ENCODE data around the gene NUP37. TPM values are rescaled to one million over a fixed set of nuclear protein-coding genes. Genes with fewer than 3 reads are reported as not detected.

NUP37 gene
- total and polyA plus RNA-seq, 8 donors = 7.8 to 76.4 (median 15.6) TPM

DNA sequence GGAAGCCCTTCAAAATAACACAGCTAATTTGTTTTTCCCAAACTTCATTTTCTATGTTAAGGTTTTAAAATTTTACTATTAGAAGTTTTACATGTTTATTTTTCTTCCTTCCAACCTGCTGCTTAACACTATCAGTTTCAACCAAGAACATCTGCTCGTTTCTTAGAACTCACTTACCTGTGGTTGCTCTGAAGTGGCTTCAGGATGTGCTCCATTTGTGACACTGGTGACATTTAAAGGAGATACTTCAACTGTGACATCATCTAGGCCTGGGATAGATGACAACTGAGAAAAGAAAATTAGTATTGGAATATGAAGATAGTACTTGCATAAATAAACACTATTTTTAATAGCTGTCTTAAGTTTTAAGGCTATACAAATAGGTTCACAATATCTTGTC lies 76.0 kb downstream of the NUP37 start:
- peaks cover 11 to 87% (median 86%) of the 10 kb centered on the region in 4 donors for H3K36me3 ChIP-seq
- no peak for DNase-seq
- no peak overlapping the region for H3K4me3 ChIP-seq
- no peak overlapping the region for H3K27ac ChIP-seq
- no peaks in the 10 kb centered on the region for H3K9me3 ChIP-seq
- no peaks in the 10 kb centered on the region for H3K4me1 ChIP-seq
- H3K27me3 ChIP-seq = no peaks in the 10 kb centered on the region
- intact Hi-C loops (cut with DNase I; ENCODE audit: low total_unique reads) = no loop called here
- 84 to 88% (median 85%) methylated on average over 1 of the region's 1 CpG for WGBS, 5 donors
- TF ChIP-seq POLR2AphosphoS5 (IDR thresholded peaks at IDR 0.05) (no peak), POLR2A (IDR thresholded peaks at IDR 0.05) (no peak), EP300 (IDR thresholded peaks at IDR 0.05) (no peak)
- TF ChIP-seq, protein P1, sequence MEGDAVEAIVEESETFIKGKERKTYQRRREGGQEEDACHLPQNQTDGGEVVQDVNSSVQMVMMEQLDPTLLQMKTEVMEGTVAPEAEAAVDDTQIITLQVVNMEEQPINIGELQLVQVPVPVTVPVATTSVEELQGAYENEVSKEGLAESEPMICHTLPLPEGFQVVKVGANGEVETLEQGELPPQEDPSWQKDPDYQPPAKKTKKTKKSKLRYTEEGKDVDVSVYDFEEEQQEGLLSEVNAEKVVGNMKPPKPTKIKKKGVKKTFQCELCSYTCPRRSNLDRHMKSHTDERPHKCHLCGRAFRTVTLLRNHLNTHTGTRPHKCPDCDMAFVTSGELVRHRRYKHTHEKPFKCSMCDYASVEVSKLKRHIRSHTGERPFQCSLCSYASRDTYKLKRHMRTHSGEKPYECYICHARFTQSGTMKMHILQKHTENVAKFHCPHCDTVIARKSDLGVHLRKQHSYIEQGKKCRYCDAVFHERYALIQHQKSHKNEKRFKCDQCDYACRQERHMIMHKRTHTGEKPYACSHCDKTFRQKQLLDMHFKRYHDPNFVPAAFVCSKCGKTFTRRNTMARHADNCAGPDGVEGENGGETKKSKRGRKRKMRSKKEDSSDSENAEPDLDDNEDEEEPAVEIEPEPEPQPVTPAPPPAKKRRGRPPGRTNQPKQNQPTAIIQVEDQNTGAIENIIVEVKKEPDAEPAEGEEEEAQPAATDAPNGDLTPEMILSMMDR (IDR thresholded peaks at IDR 0.05) = no peak

DNA sequence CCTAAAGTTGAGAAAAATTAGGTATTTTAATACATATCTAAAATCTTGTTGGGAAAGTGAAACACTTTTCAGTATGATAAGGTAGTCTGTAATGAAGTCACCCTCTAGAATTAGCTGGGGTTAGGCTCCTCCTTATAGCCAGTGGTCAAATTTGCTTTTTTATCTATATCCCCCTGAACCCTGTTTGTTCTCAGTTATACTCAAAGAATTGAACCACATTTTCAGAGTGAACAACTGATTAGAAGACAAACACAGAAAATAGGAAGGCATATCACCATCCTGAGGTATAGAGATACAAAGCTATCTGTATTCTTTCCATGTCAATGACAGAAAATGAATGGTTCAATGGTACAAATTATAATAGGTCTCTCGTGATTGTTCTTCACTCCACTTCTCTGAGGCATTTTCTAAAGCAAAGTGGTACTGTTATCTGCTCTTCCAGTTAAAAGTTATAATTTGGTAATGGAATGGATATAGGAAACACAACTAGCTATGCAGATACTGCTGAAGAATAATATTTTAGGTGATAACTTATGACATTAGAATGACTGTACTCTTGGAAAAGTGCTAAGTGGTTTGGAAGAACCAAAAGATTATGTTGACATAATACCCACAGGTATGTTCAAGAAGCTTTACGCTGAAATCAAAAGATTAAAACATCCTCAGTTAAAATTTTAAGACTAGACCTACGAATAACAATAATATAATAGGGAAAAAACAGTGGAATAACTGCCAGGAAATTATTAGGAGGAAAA lies 85.7 kb downstream of the NUP37 start:
- WGBS, 5 donors = 48 to 59% (median 51%) methylated on average over 3 of the region's 3 CpGs
- intact Hi-C loops (cut with DNase I; ENCODE audit: low total_unique reads) = no loop called here
- Histone ChIP-seq H3K27me3 (no peaks in the 10 kb centered on the region), H3K4me3 (no peak overlapping the region), H3K9me3 (no peaks in the 10 kb centered on the region), H3K36me3 (peaks cover 0 to 72% (median 69%) of the 10 kb centered on the region in 4 donors), H3K27ac (no peak overlapping the region), H3K4me1 (peaks cover 0 to 6% (median under 1%) of the 10 kb centered on the region in 4 donors)
- no peak for TF ChIP-seq POLR2AphosphoS5 (IDR thresholded peaks at IDR 0.05)
- TF ChIP-seq, protein P1 (IDR thresholded peaks at IDR 0.05) = no peak
- no peak for DNase-seq

DNA sequence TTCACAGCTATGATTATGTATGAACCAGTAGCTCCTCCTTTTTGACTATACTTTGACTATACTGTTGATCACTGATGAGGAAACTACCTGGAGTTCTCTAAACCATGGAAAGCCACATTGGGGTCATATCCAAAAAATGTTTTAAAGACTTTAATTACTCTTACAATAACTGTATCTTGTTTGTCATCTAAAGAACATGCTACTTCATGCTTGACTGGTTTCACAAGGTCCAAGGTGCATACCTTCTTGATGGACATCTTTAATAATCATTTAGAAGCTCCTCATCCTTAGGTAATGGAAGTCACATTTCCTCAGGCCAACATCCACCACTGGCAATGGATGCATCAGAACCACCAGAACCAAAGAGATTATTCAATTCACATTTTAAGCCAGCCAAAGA lies 88.1 kb downstream of the NUP37 start:
- Histone ChIP-seq H3K36me3 (peaks cover 0 to 49% (median 47%) of the 10 kb centered on the region in 4 donors), H3K4me3 (no peak overlapping the region), H3K27me3 (no peaks in the 10 kb centered on the region), H3K9me3 (no peaks in the 10 kb centered on the region), H3K4me1 (peaks cover 0 to 8% (median 7%) of the 10 kb centered on the region in 4 donors), H3K27ac (no peak overlapping the region)
- DNase-seq = no peak
- TF ChIP-seq, protein P1 (IDR thresholded peaks at IDR 0.05) = no peak
- TF ChIP-seq EP300 (IDR thresholded peaks at IDR 0.05) (no peak), POLR2A (IDR thresholded peaks at IDR 0.05) (no peak), POLR2AphosphoS5 (IDR thresholded peaks at IDR 0.05) (no peak)
- intact Hi-C loops (cut with DNase I; ENCODE audit: low total_unique reads) = no loop called here

DNA sequence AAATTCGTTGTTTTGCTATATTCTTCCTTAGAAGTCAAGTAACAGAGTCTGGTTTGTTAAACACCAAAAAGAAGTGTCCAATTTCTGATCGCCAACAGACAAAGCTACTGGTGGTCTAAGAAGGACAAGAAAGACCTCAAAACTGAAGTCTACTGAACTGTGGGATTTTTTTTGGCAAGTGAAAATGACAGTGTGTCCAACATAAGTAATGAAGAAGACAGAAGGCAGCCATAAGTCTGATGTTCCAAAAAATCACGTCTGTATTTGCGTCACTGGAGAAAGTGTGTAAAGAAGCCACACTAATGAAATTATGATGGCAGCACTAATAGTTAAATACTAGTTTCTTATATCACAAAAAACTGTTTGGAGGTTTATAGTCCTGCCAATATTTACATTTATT lies 90.8 kb downstream of the NUP37 start:
- 64 to 77% (median 77%) methylated on average over 4 of the region's 4 CpGs for WGBS, 5 donors
- no peak for TF ChIP-seq POLR2AphosphoS5 (IDR thresholded peaks at IDR 0.05)
- no peak for TF ChIP-seq EP300 (IDR thresholded peaks at IDR 0.05)
- no peak for TF ChIP-seq POLR2A (IDR thresholded peaks at IDR 0.05)
- TF ChIP-seq, protein P1 (IDR thresholded peaks at IDR 0.05) = no peak
- Histone ChIP-seq H3K4me1 (peaks cover 0 to 17% (median 11%) of the 10 kb centered on the region in 4 donors), H3K4me3 (no peak overlapping the region), H3K36me3 (peaks cover 0 to 34% (median 29%) of the 10 kb centered on the region in 4 donors), H3K27ac (peak overlapping the region in 1 of 5 donors; percentile 2), H3K27me3 (no peaks in the 10 kb centered on the region), H3K9me3 (no peaks in the 10 kb centered on the region)
- DNase-seq = peak in 1 of 2 donors; percentile 17
- intact Hi-C loops (cut with DNase I; ENCODE audit: low total_unique reads) = no loop called here
